Nephron progenitor cell (in vitro differentiated cells): Measurements from ENCODE around the gene GBP5.

ENCODE experiments used
- DNase-seq: peaks from one replicate; pipeline ENCODE4 v3.0.0; 2021
- H3K27ac Mint-ChIP-seq: 2 replicates; pipeline ENCODE4 v1.8.0; 2021; ENCODE audit warnings: mild to moderate bottlenecking, moderate library complexity, mixed read lengths
- H3K27me3 Mint-ChIP-seq: 2 replicates; pipeline ENCODE4 v1.8.0; 2021; ENCODE audit warnings: mild to moderate bottlenecking, low read depth, mixed read lengths; ENCODE audit not compliant: poor library complexity
- H3K36me3 Mint-ChIP-seq: 2 replicates; pipeline ENCODE4 v1.8.0; 2021; ENCODE audit warnings: low read depth, mixed read lengths
- H3K4me1 Mint-ChIP-seq: 2 replicates; pipeline ENCODE4 v1.8.0; 2021; ENCODE audit warnings: mixed read lengths
- H3K4me3 Mint-ChIP-seq: 2 replicates; pipeline ENCODE4 v1.8.0; 2021; ENCODE audit warnings: mild to moderate bottlenecking, moderate library complexity, mixed read lengths
- H3K9me3 Mint-ChIP-seq: 2 replicates; pipeline ENCODE4 v1.8.0; 2021; ENCODE audit warnings: mild to moderate bottlenecking, moderate library complexity, mixed read lengths
- TF ChIP-seq, protein P1 (sequence below): fragments of 200-600 bp; sonication (generic); IDR thresholded peaks from 2 replicates; pipeline ENCODE4 v1.5.0; 2021; ENCODE audit warnings: antibody characterized with exemption

Gene GBP5

DNA sequence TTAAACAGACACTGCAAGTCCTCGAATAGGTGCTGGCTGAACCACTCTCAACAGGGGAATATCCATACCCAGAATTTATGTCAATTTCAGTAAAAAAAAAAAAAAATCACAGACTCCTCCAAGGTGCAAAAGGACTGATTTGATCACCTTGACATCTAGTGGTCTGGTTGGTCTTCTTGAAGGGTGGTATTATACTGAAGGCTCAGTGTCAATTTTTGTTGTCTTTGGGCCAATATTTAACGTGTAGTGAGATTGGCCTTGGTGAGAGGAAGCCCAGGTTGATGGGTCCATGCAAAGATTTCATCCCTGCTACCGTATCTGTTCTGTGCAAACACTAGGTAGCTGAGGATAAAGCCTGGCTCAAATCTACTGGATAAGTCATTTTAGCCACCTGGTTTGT, 4.0 kb upstream of the GBP5 start:
- DNase-seq, result no peak
- H3K27me3 Mint-ChIP-seq, result peaks cover 8% of the 10 kb centered on the region
- peaks cover 3% of the 10 kb centered on the region for H3K9me3 Mint-ChIP-seq
- H3K4me1 Mint-ChIP-seq, result peaks cover 6% of the 10 kb centered on the region
- no peak overlapping the region for H3K27ac Mint-ChIP-seq
- no peak overlapping the region for H3K4me3 Mint-ChIP-seq
- TF ChIP-seq, protein P1, sequence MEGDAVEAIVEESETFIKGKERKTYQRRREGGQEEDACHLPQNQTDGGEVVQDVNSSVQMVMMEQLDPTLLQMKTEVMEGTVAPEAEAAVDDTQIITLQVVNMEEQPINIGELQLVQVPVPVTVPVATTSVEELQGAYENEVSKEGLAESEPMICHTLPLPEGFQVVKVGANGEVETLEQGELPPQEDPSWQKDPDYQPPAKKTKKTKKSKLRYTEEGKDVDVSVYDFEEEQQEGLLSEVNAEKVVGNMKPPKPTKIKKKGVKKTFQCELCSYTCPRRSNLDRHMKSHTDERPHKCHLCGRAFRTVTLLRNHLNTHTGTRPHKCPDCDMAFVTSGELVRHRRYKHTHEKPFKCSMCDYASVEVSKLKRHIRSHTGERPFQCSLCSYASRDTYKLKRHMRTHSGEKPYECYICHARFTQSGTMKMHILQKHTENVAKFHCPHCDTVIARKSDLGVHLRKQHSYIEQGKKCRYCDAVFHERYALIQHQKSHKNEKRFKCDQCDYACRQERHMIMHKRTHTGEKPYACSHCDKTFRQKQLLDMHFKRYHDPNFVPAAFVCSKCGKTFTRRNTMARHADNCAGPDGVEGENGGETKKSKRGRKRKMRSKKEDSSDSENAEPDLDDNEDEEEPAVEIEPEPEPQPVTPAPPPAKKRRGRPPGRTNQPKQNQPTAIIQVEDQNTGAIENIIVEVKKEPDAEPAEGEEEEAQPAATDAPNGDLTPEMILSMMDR, result no peak
- H3K36me3 Mint-ChIP-seq, result no peaks in the 10 kb centered on the region

DNA sequence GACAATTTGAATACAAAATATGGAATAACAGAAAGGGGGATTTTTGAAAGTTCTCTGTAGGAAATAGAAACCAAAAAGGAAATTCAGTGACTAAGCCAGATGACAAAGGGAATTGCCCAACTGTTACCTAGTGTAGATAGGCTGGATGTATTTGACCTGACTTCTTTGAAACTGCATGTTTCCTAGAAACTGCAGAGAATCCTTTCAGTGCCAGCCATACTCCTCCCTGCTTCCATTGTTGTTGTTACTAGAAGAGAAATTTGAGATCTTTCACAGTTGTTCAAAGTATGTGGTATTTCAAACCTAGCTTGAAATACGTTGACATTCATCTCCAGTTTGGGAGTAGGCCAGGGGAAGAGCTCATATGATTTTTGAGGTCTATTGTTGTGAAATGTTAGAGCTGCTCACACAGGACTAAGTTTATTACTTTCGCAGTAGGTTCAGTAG, 1.8 kb upstream of the GBP5 start:
- peak overlapping the region; percentile 72 for H3K27ac Mint-ChIP-seq
- H3K4me3 Mint-ChIP-seq, result no peak overlapping the region
- peaks cover 8% of the 10 kb centered on the region for H3K27me3 Mint-ChIP-seq
- peaks cover 3% of the 10 kb centered on the region for H3K9me3 Mint-ChIP-seq
- H3K36me3 Mint-ChIP-seq, result no peaks in the 10 kb centered on the region
- TF ChIP-seq, protein P1, result no peak
- peaks cover 6% of the 10 kb centered on the region for H3K4me1 Mint-ChIP-seq
- no peak for DNase-seq

DNA sequence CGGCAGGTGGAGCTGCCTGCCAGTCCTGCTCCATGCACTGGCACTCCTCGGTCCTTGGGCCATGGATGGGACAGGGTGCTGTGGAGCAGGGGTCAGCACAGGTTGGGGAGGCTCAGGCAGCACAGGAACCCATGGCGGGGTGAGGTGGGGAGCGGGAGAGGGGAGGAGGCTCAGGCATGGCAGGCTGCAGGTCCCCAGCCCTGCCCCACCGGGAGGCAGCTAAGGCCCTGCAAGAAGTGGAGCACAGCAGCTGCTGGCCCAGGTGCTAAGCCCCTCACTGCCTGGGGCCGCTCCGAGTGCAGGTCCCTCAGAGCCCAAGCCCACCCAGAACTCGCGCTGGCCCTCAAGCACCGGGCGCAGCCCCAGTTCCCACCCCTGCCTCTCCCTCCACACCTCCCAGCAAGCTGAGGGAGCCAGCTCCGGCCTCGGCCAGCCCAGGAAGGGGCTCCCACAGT, 691 bp upstream of the GBP5 start:
- peaks cover 3% of the 10 kb centered on the region for H3K9me3 Mint-ChIP-seq
- H3K36me3 Mint-ChIP-seq, result no peaks in the 10 kb centered on the region
- no peak overlapping the region for H3K27ac Mint-ChIP-seq
- DNase-seq, result no peak
- H3K4me3 Mint-ChIP-seq, result no peak overlapping the region
- peaks cover 8% of the 10 kb centered on the region for H3K27me3 Mint-ChIP-seq
- TF ChIP-seq, protein P1, result no peak
- peaks cover 6% of the 10 kb centered on the region for H3K4me1 Mint-ChIP-seq

DNA sequence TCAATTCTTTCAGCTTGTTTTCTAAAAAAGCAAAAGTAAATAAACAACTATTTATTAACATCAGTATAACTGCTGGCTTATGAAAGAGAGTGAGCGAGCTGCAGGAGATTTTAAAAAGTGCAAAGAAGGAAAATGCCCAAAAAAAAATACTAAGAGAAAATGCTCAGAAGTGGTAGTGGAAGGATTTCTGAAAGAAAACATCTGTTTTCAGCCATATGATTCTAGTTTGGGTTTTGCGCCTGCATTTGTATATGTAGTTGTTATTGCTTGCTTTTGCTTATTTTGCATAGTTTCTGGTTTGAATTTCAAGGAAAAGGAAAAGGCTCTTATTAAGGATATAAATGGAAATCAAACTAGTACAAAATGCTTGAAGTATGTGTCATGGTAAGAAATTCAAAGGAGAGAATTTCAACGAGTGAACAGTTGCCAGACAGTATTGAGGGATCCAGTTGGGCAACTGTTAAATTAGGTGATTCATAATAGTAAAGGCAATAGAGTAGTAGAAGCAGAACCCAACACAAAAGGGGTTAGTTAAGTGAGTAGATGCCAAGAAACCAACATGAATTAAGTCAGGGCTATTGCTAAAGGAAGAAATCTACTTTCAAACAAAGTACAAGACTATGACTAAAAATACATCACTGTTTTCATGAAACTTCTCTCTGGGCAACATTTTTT, 1.2 kb downstream of the GBP5 start:
- Mint-ChIP-seq H3K27me3 (peaks cover 8% of the 10 kb centered on the region), H3K36me3 (no peaks in the 10 kb centered on the region), H3K4me1 (peaks cover 6% of the 10 kb centered on the region), H3K9me3 (peaks cover 3% of the 10 kb centered on the region), H3K27ac (peak overlapping the region; percentile 3), H3K4me3 (no peak overlapping the region)
- no peak for DNase-seq
- TF ChIP-seq, protein P1, result no peak

DNA sequence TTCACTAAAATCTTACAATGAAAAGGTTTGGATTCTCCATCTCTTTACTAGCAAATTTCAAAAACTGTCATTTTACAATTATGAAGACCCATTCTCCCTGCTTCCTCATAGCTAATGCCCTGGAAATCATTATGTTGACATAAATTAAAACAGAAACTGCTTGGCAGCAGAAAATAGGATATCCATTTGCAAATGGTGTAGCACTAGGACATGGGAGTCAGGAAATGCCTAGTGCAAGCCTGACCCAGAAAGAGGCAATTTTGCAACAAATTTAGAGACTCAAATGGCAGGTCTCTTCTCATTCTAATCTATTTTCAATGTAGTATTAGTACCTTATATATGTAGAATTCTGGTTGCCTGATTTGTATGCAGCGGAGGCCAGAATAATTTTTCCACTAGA, 2.2 kb downstream of the GBP5 start:
- Mint-ChIP-seq H3K4me1 (peaks cover 6% of the 10 kb centered on the region), H3K27me3 (peaks cover 8% of the 10 kb centered on the region)
- TF ChIP-seq, protein P1, result no peak

DNA sequence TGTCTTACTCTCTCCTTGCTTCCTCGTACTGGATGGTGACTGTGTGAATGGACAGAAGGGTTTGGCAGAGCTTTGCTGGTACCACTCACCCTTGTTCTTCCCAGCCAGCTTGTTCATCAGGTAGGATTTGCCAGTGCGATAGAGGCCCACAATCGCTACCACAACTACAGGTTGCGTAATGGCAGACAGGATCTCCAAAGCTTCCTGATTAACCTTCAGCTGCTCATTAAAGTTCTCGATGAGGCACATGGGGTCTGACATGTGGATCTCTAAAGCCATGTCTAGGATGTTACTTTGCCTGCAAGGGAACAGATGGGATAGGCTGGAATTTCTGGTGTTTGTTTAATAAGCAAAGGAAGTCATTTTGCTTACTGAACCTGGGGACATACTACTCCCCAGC, 3.4 kb downstream of the GBP5 start:
- TF ChIP-seq, protein P1, result no peak
- Mint-ChIP-seq H3K9me3 (peaks cover 3% of the 10 kb centered on the region), H3K27ac (no peak overlapping the region), H3K36me3 (no peaks in the 10 kb centered on the region), H3K4me1 (peaks cover 1% of the 10 kb centered on the region), H3K4me3 (no peak overlapping the region), H3K27me3 (peaks cover 8% of the 10 kb centered on the region)
- DNase-seq, result no peak

More for the DNA sequence above, 2.2 kb downstream of the GBP5 start:
- DNase-seq, result no peak
- H3K36me3 Mint-ChIP-seq, result no peaks in the 10 kb centered on the region
- H3K4me3 Mint-ChIP-seq, result no peak overlapping the region
- no peak overlapping the region for H3K27ac Mint-ChIP-seq
- H3K9me3 Mint-ChIP-seq, result peaks cover 3% of the 10 kb centered on the region
